OCI-LY7 (cell line): ENCODE measurements around the gene PPP1R7. TPM values are rescaled to one million over a fixed set of nuclear protein-coding genes. Genes with fewer than 3 reads are reported as not detected.

Experiments used
- BruUV-seq: library from RNA; stranded (reverse); fragments of 400-500 nt; replicated peaks from 2 replicates; lab custom pipeline; 2021; lab: Mats Ljungman, UMichigan
- CTCF ChIA-PET: fragments of 300-600 bp; sonication (Branson Sonifier 250); formaldehyde crosslinking; loops from one replicate; lab custom pipeline; 2022; ENCODE audit warnings: antibody characterized with exemption; ENCODE audit not compliant: unreplicated experiment; lab: Charles Lee
- POLR2A ChIA-PET: fragments of 300-600 bp; sonication (Branson Sonifier 250); formaldehyde crosslinking; loops from one replicate; lab custom pipeline; 2022; ENCODE audit warnings: antibody characterized with exemption; lab: Charles Lee
- DNase-seq: peaks from one replicate; pipeline ENCODE4 v3.0.0-alpha.2; 2015; ENCODE audit warnings: low spot score
- H2AFZ ChIP-seq: fragments of 200-600 bp; sonication (generic), shearing (Covaris generic); 2 replicates; pipeline ENCODE4 v1.6.1; 2014; ENCODE audit warnings: mild to moderate bottlenecking, antibody characterized with exemption, low read length, moderate library complexity
- H3K27ac ChIP-seq: fragments of 200-600 bp; sonication (generic); 2 replicates; pipeline ENCODE4 v1.5.1; 2014; ENCODE audit warnings: mixed run types, low read depth, mild to moderate bottlenecking, moderate library complexity, low read length, inconsistent platforms; ENCODE audit not compliant: poor library complexity, severe bottlenecking
- H3K36me3 ChIP-seq: fragments of 200-600 bp; sonication (generic); 2 replicates; pipeline ENCODE4 v1.6.1; 2014; ENCODE audit warnings: mild to moderate bottlenecking, antibody characterized with exemption, low read length, moderate library complexity, mixed read lengths; ENCODE audit not compliant: insufficient read depth
- H3K4me1 ChIP-seq: fragments of 200-600 bp; sonication (generic); 2 replicates; pipeline ENCODE4 v1.5.1; 2014; ENCODE audit warnings: mild to moderate bottlenecking, low read length; ENCODE audit not compliant: insufficient read depth, poor library complexity, severe bottlenecking
- H3K4me2 ChIP-seq: fragments of 200-600 bp; sonication (generic); 2 replicates; pipeline ENCODE4 v1.6.1; 2014; ENCODE audit warnings: mild to moderate bottlenecking, low read length
- H3K4me3 ChIP-seq: fragments of 200-600 bp; sonication (generic); 2 replicates; pipeline ENCODE4 v1.5.1; 2014; ENCODE audit warnings: mild to moderate bottlenecking, low read depth, low read length; ENCODE audit not compliant: poor library complexity, severe bottlenecking
- H3K79me2 ChIP-seq: fragments of 200-600 bp; sonication (generic); 2 replicates; pipeline ENCODE4 v1.6.1; 2016; ENCODE audit warnings: low read depth, mild to moderate bottlenecking, low read length, moderate library complexity, mixed read lengths; ENCODE audit not compliant: insufficient read depth
- H3K9me2 ChIP-seq: fragments of 200-600 bp; sonication (generic); 2 replicates; pipeline ENCODE4 v1.6.1; 2016; ENCODE audit warnings: mild to moderate bottlenecking, low read length, mixed read lengths; ENCODE audit not compliant: insufficient read depth
- H3K9me3 ChIP-seq: fragments of 200-600 bp; sonication (generic); 2 replicates; pipeline ENCODE4 v1.6.1; 2014; ENCODE audit warnings: mild to moderate bottlenecking, mixed run types, low read length, mixed read lengths
- H4K20me1 ChIP-seq: fragments of 200-600 bp; sonication (generic); 2 replicates; pipeline ENCODE4 v1.6.1; 2014; ENCODE audit warnings: mild to moderate bottlenecking, antibody characterized with exemption, low read length, moderate library complexity, mixed read lengths; ENCODE audit not compliant: insufficient read depth
- EZH2phosphoT487 ChIP-seq: fragments of 200-600 bp; sonication (generic); IDR thresholded peaks from 2 replicates; pipeline ENCODE4 v1.6.1; 2018; ENCODE audit warnings: low read depth, borderline replicate concordance, mild to moderate bottlenecking, mixed run types, antibody characterized with exemption, low read length, moderate library complexity, mixed read lengths
- intact Hi-C: fragments of 100-400 bp; cut with micrococcal nuclease; formaldehyde crosslinking; loops from one replicate; pipeline ENCODE4 v1.10.0; 2022; ENCODE audit not compliant: unreplicated experiment
- total RNA-seq, 2 experiments: library from RNA; depleted of rRNA in 1 of 2; stranded (reverse); fragments of >200 nt in 1 of 2; shearing (Covaris generic) in 1 of 2; gene quantifications; 2 replicates each; pipeline ENCODE4 v1.2.3, GENCODE V29; 2014 to 2022
- TF ChIP-seq, protein P1 (sequence below): fragments of 200-600 bp; sonication (generic); conservative IDR thresholded peaks from 2 replicates; pipeline ENCODE4 v1.5.1; 2014; ENCODE audit warnings: mild to moderate bottlenecking, antibody characterized with exemption, low read length, moderate library complexity, mixed read lengths

PPP1R7 gene
- total RNA-seq, 2 experiments from 2014 or later = 46.0 to 82.0 TPM

GRCh38 chr2:241153616-241154015, 3.3 kb downstream of the PPP1R7 start:
- intact Hi-C loops = no loop called here
- no peak for DNase-seq
- ChIA-PET CTCF (no interaction called here), POLR2A (no interaction called here)
- H3K27ac ChIP-seq = no peak overlapping the region
- BruUV-seq = no TSS peak
- H3K79me2 ChIP-seq = peaks cover 18% of the 10 kb centered on the region; the same call in 1 of the 2 replicates
- peaks cover 14% of the 10 kb centered on the region for H3K4me1 ChIP-seq
- H3K4me3 ChIP-seq = no peak overlapping the region
- no peak overlapping the region for H2AFZ ChIP-seq
- TF ChIP-seq EZH2phosphoT487 = no peak
- TF ChIP-seq, protein P1, sequence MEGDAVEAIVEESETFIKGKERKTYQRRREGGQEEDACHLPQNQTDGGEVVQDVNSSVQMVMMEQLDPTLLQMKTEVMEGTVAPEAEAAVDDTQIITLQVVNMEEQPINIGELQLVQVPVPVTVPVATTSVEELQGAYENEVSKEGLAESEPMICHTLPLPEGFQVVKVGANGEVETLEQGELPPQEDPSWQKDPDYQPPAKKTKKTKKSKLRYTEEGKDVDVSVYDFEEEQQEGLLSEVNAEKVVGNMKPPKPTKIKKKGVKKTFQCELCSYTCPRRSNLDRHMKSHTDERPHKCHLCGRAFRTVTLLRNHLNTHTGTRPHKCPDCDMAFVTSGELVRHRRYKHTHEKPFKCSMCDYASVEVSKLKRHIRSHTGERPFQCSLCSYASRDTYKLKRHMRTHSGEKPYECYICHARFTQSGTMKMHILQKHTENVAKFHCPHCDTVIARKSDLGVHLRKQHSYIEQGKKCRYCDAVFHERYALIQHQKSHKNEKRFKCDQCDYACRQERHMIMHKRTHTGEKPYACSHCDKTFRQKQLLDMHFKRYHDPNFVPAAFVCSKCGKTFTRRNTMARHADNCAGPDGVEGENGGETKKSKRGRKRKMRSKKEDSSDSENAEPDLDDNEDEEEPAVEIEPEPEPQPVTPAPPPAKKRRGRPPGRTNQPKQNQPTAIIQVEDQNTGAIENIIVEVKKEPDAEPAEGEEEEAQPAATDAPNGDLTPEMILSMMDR = no peak
- H3K9me3 ChIP-seq = no peaks in the 10 kb centered on the region
- peaks cover 33% of the 10 kb centered on the region for H3K36me3 ChIP-seq
- peaks cover 11% of the 10 kb centered on the region for H4K20me1 ChIP-seq
- H3K4me2 ChIP-seq = no peak overlapping the region
- no peaks in the 10 kb centered on the region for H3K9me2 ChIP-seq

GRCh38 chr2:241154915-241155314, 4.6 kb downstream of the PPP1R7 start:
- peaks cover 18% of the 10 kb centered on the region; the same call in 1 of the 2 replicates for H3K79me2 ChIP-seq
- H3K9me3 ChIP-seq = no peaks in the 10 kb centered on the region
- POLR2A ChIA-PET = interaction anchor here (0.5 kb wide), 1 partner anchor 358 kb away, joined by 3 read pairs; no protein-coding TSS in a partner anchor
- peaks cover 43% of the 10 kb centered on the region for H3K36me3 ChIP-seq
- H3K9me2 ChIP-seq = no peaks in the 10 kb centered on the region
- H4K20me1 ChIP-seq = peaks cover 11% of the 10 kb centered on the region
- CTCF ChIA-PET = no interaction called here
- no TSS peak for BruUV-seq
- DNase-seq = no peak
- no peak overlapping the region for H2AFZ ChIP-seq
- intact Hi-C loops = no loop called here
- no peak for TF ChIP-seq EZH2phosphoT487
- TF ChIP-seq, protein P1 = no peak
- H3K4me3 ChIP-seq = no peak overlapping the region
- no peak overlapping the region for H3K27ac ChIP-seq
- H3K4me1 ChIP-seq = peaks cover 13% of the 10 kb centered on the region
- H3K4me2 ChIP-seq = no peak overlapping the region

GRCh38 chr2:241155936-241156335, 5.7 kb downstream of the PPP1R7 start:
- no peak for TF ChIP-seq EZH2phosphoT487
- TF ChIP-seq, protein P1 = no peak
- Histone ChIP-seq H3K4me3 (no peak overlapping the region), H3K27ac (no peak overlapping the region), H3K36me3 (peaks cover 51% of the 10 kb centered on the region), H3K9me2 (no peaks in the 10 kb centered on the region), H4K20me1 (peaks cover 10% of the 10 kb centered on the region), H3K4me2 (no peak overlapping the region), H3K9me3 (no peaks in the 10 kb centered on the region), H3K4me1 (peaks cover 12% of the 10 kb centered on the region), H3K79me2 (peaks cover 13% of the 10 kb centered on the region; the same call in 1 of the 2 replicates), H2AFZ (no peak overlapping the region)
- no TSS peak for BruUV-seq
- CTCF ChIA-PET = no interaction called here
- intact Hi-C loops = no loop called here
- no peak for DNase-seq
- POLR2A ChIA-PET = no interaction called here
